Measurements from ENCODE around the gene FXR2.

The FXR2 gene

GRCh38 chr17:7570351-7570750, 44.3 kb downstream of the FXR2 start:
- no peak for DNase-seq (ENCODE audit: low spot score)

- no peak for DNase-seq (ENCODE audit: low spot score)
These were observed 45.1 kb downstream of the FXR2 start for GRCh38 chr17:7569571-7569970.

GRCh38 chr17:7563115-7563869, 51.4 kb downstream of the FXR2 start:
- no peak for DNase-seq (ENCODE audit: low spot score)

- no peak for DNase-seq (ENCODE audit: low spot score)
These were observed 52.5 kb downstream of the FXR2 start for GRCh38 chr17:7562208-7562605.

- DNase-seq (ENCODE audit: low spot score): peak; percentile 97
These were observed 53.0 kb downstream of the FXR2 start, which contains the start of gene SENP3 for GRCh38 chr17:7561589-7562207. SENP3 (plus strand) TSS chr17:7561919; CDS start chr17:7563077, 1,158 bp downstream.

GRCh38 chr17:7561028-7561575, 53.6 kb downstream of the FXR2 start:
- peak; percentile 90 for DNase-seq (ENCODE audit: low spot score)

GRCh38 chr17:7560172-7561027, 54.3 kb downstream of the FXR2 start:
- DNase-seq (ENCODE audit: low spot score): peak; percentile 67

GRCh38 chr17:7559320-7560171, 55.2 kb downstream of the FXR2 start:
- DNase-seq (ENCODE audit: low spot score): no peak

- no peak for DNase-seq (ENCODE audit: low spot score)
These were observed 56.0 kb downstream of the FXR2 start, which contains the start of gene TNFSF13 for GRCh38 chr17:7558544-7559319. TNFSF13 (plus strand) TSS chr17:7558750; CDS start chr17:7559040, 290 bp downstream.

- DNase-seq (ENCODE audit: low spot score): peak; percentile 48
These were observed 56.7 kb downstream of the FXR2 start for GRCh38 chr17:7557775-7558543.

GRCh38 chr17:7557147-7557764, 57.4 kb downstream of the FXR2 start:
- no peak for DNase-seq (ENCODE audit: low spot score)

- no peak for DNase-seq (ENCODE audit: low spot score)
These were observed 58.1 kb downstream of the FXR2 start for GRCh38 chr17:7556627-7557026.

GRCh38 chr17:7555320-7555948, 59.3 kb downstream of the FXR2 start:
- DNase-seq (ENCODE audit: low spot score): no peak

GRCh38 chr17:7553356-7553755, 61.3 kb downstream of the FXR2 start:
- DNase-seq (ENCODE audit: low spot score): no peak

GRCh38 chr17:7552621-7553051, 62.1 kb downstream of the FXR2 start:
- DNase-seq (ENCODE audit: low spot score): peak; percentile 39

- no peak for DNase-seq (ENCODE audit: low spot score)
These were observed 63.3 kb downstream of the FXR2 start for GRCh38 chr17:7551396-7551795.

GRCh38 chr17:7550344-7550743, 64.4 kb downstream of the FXR2 start:
- DNase-seq (ENCODE audit: low spot score): no peak

GRCh38 chr17:7549401-7550055, 65.2 kb downstream of the FXR2 start:
- peak; percentile 30 for DNase-seq (ENCODE audit: low spot score)
